NB4 (cell line): ENCODE data around the gene THADA.
"Not testable (repeated sequence)": the region's sequence is repeated elsewhere in the genome, so short reads cannot be mapped to it uniquely, and the experiment has no call there.

Source experiments
- DNase-seq: peaks from one replicate; pipeline ENCODE4 v3.0.0; 2010; ENCODE audit warnings: low read depth
- H3K4me3 ChIP-seq: one replicate; pipeline ENCODE4 v1.5.1; 2011; ENCODE audit warnings: mild to moderate bottlenecking, low read depth, low read length, moderate library complexity
- MYC ChIP-seq: IDR thresholded peaks from 2 replicates; pipeline ENCODE4 v1.6.1; 2011; ENCODE audit warnings: low read depth, low read length
- POLR2A ChIP-seq: IDR thresholded peaks from 2 replicates; pipeline ENCODE4 v1.6.1; 2011; ENCODE audit warnings: mild to moderate bottlenecking; ENCODE audit not compliant: insufficient read length; ENCODE audit errors: extremely low read depth
- TF ChIP-seq, protein P1 (sequence below): IDR thresholded peaks from 2 replicates; pipeline ENCODE4 v1.6.1; 2011; ENCODE audit warnings: low read depth, low read length
- TF ChIP-seq, protein P2 (sequence below): IDR thresholded peaks from one replicate; pipeline ENCODE4 v1.5.1; 2012; ENCODE audit warnings: low read depth, low read length

The THADA gene

DNA sequence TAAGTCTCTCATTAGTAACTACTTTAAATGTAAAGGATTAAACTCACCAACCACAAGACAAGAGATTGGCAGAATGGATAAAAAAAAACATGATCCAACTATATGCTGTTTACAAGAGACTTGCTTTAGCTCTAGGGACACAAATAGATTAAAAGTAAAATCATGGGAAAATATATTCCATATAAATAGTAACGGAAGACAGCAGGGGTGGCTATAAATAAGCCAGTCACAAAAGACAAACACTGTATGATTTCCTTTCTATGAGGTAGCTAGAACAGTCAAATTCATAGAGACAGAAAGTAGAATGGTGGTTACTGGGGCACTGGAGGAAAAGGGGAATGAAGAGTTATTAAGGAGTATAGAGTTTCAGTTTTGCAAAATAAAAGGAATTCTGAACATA lies 145.2 kb downstream of the THADA start:
- no peak for TF ChIP-seq POLR2A
- TF ChIP-seq MYC = no peak
- TF ChIP-seq, protein P1, sequence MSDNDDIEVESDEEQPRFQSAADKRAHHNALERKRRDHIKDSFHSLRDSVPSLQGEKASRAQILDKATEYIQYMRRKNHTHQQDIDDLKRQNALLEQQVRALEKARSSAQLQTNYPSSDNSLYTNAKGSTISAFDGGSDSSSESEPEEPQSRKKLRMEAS = no peak
- TF ChIP-seq, protein P2, sequence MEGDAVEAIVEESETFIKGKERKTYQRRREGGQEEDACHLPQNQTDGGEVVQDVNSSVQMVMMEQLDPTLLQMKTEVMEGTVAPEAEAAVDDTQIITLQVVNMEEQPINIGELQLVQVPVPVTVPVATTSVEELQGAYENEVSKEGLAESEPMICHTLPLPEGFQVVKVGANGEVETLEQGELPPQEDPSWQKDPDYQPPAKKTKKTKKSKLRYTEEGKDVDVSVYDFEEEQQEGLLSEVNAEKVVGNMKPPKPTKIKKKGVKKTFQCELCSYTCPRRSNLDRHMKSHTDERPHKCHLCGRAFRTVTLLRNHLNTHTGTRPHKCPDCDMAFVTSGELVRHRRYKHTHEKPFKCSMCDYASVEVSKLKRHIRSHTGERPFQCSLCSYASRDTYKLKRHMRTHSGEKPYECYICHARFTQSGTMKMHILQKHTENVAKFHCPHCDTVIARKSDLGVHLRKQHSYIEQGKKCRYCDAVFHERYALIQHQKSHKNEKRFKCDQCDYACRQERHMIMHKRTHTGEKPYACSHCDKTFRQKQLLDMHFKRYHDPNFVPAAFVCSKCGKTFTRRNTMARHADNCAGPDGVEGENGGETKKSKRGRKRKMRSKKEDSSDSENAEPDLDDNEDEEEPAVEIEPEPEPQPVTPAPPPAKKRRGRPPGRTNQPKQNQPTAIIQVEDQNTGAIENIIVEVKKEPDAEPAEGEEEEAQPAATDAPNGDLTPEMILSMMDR = no peak
- no peak overlapping the region for H3K4me3 ChIP-seq
- DNase-seq = no peak

DNA sequence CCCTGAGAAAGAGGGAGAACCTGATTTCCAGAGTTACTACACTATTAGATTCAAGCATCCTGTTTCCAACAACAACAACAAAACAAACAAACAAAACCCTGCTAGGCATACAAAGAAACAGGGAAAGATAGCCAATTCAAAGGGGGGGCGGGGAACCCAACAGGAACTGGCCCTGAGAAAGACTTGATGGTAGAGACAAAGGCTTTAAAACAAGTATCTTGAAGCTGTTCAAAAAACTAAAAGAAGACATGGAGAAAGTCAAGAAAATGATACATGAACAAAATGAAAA lies 147.1 kb downstream of the THADA start:
- no peak for DNase-seq
- H3K4me3 ChIP-seq = no peak overlapping the region
- TF ChIP-seq, protein P2 = no peak
- no peak for TF ChIP-seq POLR2A
- no peak for TF ChIP-seq MYC
- TF ChIP-seq, protein P1 = no peak

DNA sequence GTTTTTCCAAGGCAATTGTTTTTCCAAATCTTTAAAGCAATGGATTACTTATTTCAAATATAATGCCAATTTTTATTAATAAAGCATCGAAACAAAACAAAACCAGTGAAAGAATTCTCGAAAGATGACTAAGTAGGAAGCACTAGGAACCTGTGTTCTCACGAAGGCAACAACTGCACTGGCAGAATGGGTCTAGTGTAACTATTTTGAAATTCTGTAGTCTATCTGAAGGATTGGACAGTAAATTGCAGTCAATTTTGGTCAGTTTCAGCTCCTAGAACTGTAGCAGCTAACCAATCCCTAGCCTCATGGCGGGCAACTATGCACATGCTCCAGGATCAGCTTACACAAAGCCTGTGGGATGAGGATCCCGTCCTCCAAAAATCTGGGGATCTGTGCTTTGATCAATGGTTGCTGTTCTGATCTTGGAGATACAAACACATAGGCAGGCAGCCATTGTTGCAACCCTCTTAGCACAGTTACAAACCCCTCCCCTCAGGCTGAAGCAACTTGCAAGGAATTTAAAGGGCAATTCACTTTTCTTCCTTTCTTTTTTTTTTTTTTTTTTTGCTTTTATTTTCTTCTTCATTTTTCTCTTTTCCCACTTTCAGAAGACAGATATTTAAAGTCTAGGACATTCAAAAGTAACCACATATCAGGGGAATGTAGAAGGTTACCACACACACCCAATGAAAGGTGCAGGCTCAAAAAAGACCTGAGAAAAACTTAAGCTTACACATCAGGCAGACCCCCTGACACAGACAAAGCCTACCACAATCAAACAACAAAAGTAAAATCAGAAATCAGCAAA lies 147.6 kb downstream of the THADA start:
- H3K4me3 ChIP-seq = no peak overlapping the region
- DNase-seq = no peak
- TF ChIP-seq, protein P1 = no peak
- TF ChIP-seq, protein P2 = no peak
- TF ChIP-seq POLR2A = no peak
- no peak for TF ChIP-seq MYC

DNA sequence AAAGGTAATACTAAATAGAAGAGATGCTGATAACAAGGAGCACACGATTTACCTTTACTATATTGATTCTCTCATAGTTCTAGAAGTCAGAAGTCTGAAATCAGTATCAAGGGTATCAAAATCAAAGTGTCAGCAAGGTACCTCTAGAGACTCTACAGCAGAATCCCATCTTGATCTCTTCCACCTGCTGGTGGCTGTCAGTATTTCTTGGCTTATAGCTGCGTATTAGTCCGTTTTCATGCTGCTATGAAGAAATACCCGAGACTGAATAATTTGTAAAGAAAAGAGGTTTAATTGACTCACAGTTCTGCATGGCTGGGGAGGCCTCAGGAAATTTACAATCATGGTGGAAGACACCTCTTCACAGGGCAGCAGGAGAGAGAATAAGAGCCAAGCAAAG lies 149.1 kb downstream of the THADA start:
- not testable (repeated sequence) for DNase-seq, H3K4me3 ChIP-seq

DNA sequence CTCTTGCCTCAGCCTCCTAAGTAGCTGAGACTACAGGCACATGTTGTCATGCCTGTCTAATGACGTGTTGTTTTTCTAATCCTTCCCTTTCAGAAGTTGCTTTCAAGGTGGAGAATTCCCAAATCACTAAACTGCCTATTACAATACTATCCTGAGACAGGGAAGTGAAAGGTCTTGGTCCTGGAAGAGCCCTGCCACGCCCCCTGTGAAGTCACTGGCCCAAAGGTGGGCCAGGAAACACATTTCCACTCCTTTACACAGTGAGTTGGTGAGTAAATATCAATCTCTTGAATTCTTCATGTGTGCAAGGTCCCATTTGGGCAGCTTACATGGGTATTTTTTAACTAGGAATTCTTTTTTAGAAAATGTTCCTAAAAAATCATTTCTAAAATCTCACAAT lies 150.1 kb downstream of the THADA start:
- no peak for TF ChIP-seq MYC
- TF ChIP-seq, protein P2 = no peak
- TF ChIP-seq, protein P1 = no peak
- no peak for TF ChIP-seq POLR2A
- H3K4me3 ChIP-seq = no peak overlapping the region
- no peak for DNase-seq

DNA sequence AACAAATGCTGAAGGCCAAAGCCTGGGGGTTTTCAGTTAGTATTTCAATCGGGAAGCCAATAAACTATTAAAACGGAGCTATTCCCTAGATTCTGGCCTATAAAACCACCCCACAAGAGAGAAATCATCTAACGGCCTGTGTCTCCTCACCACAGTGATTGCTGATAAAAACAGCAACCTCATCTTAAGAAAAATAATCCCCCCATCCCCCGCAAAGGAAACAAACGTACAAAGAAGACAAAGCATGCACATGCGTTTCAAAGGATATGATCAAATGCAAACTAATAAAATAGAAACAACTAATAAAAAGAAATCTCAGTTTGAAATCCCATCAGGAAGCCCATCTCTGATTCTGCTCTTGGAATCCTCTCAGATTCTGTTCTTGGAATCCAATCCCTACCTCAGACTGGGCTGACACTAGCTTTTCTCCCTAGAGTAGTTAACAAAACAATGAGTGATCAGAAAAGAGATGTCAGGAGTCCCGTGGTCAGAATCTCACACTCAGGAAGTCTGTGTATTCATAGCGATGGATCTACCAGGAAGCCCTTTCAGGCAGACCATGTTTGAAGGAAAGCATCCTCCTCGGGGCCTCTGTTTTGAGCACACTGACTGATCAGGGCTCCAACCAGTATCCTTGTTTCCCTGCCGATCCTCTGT lies 150.7 kb downstream of the THADA start:
- TF ChIP-seq, protein P1 = no peak
- no peak for TF ChIP-seq MYC
- H3K4me3 ChIP-seq = no peak overlapping the region
- DNase-seq = no peak

DNA sequence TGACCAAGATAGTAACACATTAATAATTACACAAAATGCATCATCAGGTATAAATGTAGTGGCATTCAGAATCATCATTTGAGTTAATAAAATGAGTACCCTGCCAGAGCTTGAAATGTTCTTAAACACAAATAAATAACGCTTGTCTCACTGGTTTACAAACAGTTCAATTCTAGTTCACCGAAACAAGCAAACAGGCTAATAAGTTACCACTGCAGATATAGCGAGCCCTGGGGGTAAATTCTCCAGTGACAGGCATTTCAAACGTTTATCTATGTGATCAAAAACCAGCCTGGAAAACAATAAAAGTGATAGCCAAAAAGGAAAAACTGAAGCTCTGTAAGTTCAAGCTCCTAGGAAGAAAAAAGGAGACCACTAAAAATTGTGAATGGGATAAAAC lies 152.6 kb downstream of the THADA start:
- TF ChIP-seq MYC = no peak
- TF ChIP-seq POLR2A = no peak
- TF ChIP-seq, protein P2 = no peak
- TF ChIP-seq, protein P1 = no peak
- H3K4me3 ChIP-seq = no peak overlapping the region
- no peak for DNase-seq
